ENCODE results near the gene CTSH. TPM values are rescaled to one million over a fixed set of nuclear protein-coding genes. Genes with fewer than 3 reads are reported as not detected.

Gene CTSH
- total RNA-seq, 1 experiment from 2014 or later = 14.4 TPM

GRCh38 chr15:78977091-78977571 lies 32.3 kb upstream of the CTSH start:
- H3K4me3 Mint-ChIP-seq (ENCODE audit: unreplicated experiment) = no peak overlapping the region
- intact Hi-C loops (cut with micrococcal nuclease) = loop anchor here (5.0 kb wide), 2 partner anchors 45 to 70 kb away; no protein-coding TSS in a partner anchor
- H3K36me3 Mint-ChIP-seq (ENCODE audit: insufficient read depth, unreplicated experiment) = no peaks in the 10 kb centered on the region

GRCh38 chr15:78976691-78977090 lies 31.8 kb upstream of the CTSH start:
- peaks cover 7% of the 10 kb centered on the region for H3K4me1 Mint-ChIP-seq (ENCODE audit: insufficient read depth, unreplicated experiment)
- no peaks in the 10 kb centered on the region for H3K36me3 Mint-ChIP-seq (ENCODE audit: insufficient read depth, unreplicated experiment)
- H3K27ac Mint-ChIP-seq (ENCODE audit: low read depth, unreplicated experiment) = no peak overlapping the region
- no peaks in the 10 kb centered on the region for H3K9me3 Mint-ChIP-seq (ENCODE audit: unreplicated experiment)
- no peak for DNase-seq (ENCODE audit: unreplicated experiment)
- intact Hi-C loops (cut with micrococcal nuclease) = loop anchor here (5.0 kb wide), 2 partner anchors 44 to 69 kb away; no protein-coding TSS in a partner anchor
- TF ChIP-seq, protein P1, sequence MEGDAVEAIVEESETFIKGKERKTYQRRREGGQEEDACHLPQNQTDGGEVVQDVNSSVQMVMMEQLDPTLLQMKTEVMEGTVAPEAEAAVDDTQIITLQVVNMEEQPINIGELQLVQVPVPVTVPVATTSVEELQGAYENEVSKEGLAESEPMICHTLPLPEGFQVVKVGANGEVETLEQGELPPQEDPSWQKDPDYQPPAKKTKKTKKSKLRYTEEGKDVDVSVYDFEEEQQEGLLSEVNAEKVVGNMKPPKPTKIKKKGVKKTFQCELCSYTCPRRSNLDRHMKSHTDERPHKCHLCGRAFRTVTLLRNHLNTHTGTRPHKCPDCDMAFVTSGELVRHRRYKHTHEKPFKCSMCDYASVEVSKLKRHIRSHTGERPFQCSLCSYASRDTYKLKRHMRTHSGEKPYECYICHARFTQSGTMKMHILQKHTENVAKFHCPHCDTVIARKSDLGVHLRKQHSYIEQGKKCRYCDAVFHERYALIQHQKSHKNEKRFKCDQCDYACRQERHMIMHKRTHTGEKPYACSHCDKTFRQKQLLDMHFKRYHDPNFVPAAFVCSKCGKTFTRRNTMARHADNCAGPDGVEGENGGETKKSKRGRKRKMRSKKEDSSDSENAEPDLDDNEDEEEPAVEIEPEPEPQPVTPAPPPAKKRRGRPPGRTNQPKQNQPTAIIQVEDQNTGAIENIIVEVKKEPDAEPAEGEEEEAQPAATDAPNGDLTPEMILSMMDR (IDR thresholded peaks at IDR 0.05; ENCODE audit: unreplicated experiment) = no peak
- no peak overlapping the region for H3K4me3 Mint-ChIP-seq (ENCODE audit: unreplicated experiment)
- no peaks in the 10 kb centered on the region for H3K27me3 Mint-ChIP-seq (ENCODE audit: insufficient read depth, unreplicated experiment)
- ChIA-PET POLR2A (no interaction called here), CTCF (interaction anchor here (1.4 kb wide), 1 partner anchor 70 kb away, joined by 5 read pairs; no protein-coding TSS in a partner anchor)
- BruUV-seq (replicated peaks) = no TSS peak

More at GRCh38 chr15:78977091-78977571, 32.3 kb upstream of the CTSH start:
- TF ChIP-seq, protein P1 (IDR thresholded peaks at IDR 0.05; ENCODE audit: unreplicated experiment) = no peak
- ChIA-PET POLR2A (no interaction called here), CTCF (interaction anchor here (0.8 to 1.4 kb wide), 2 partner anchors 70 to 116 kb away, joined by 4 to 5 read pairs; no protein-coding TSS in a partner anchor)
- H3K27ac Mint-ChIP-seq (ENCODE audit: low read depth, unreplicated experiment) = no peak overlapping the region
- no peaks in the 10 kb centered on the region for H3K27me3 Mint-ChIP-seq (ENCODE audit: insufficient read depth, unreplicated experiment)
- no TSS peak for BruUV-seq (replicated peaks)
- H3K4me1 Mint-ChIP-seq (ENCODE audit: insufficient read depth, unreplicated experiment) = peaks cover 7% of the 10 kb centered on the region
- DNase-seq (ENCODE audit: unreplicated experiment) = no peak
- H3K9me3 Mint-ChIP-seq (ENCODE audit: unreplicated experiment) = no peaks in the 10 kb centered on the region

GRCh38 chr15:78974272-78974918 lies 29.5 kb upstream of the CTSH start:
- Mint-ChIP-seq H3K36me3 (ENCODE audit: insufficient read depth, unreplicated experiment) (no peaks in the 10 kb centered on the region), H3K4me1 (ENCODE audit: insufficient read depth, unreplicated experiment) (peaks cover 7% of the 10 kb centered on the region), H3K4me3 (ENCODE audit: unreplicated experiment) (no peak overlapping the region), H3K27ac (ENCODE audit: low read depth, unreplicated experiment) (no peak overlapping the region), H3K9me3 (ENCODE audit: unreplicated experiment) (no peaks in the 10 kb centered on the region), H3K27me3 (ENCODE audit: insufficient read depth, unreplicated experiment) (no peaks in the 10 kb centered on the region)
- TF ChIP-seq, protein P1 (IDR thresholded peaks at IDR 0.05; ENCODE audit: unreplicated experiment) = no peak
- no TSS peak for BruUV-seq (replicated peaks)
- ChIA-PET POLR2A (interaction anchor here (0.7 kb wide), 1 partner anchor 13 kb away, joined by 3 read pairs; no protein-coding TSS in a partner anchor), CTCF (no interaction called here)
- no peak for DNase-seq (ENCODE audit: unreplicated experiment)
- intact Hi-C loops (cut with micrococcal nuclease) = no loop called here

GRCh38 chr15:78969687-78970349 lies 25.0 kb upstream of the CTSH start:
- Mint-ChIP-seq H3K9me3 (ENCODE audit: unreplicated experiment) (no peaks in the 10 kb centered on the region), H3K27ac (ENCODE audit: low read depth, unreplicated experiment) (no peak overlapping the region), H3K4me1 (ENCODE audit: insufficient read depth, unreplicated experiment) (no peaks in the 10 kb centered on the region), H3K36me3 (ENCODE audit: insufficient read depth, unreplicated experiment) (no peaks in the 10 kb centered on the region), H3K4me3 (ENCODE audit: unreplicated experiment) (no peak overlapping the region), H3K27me3 (ENCODE audit: insufficient read depth, unreplicated experiment) (no peaks in the 10 kb centered on the region)
- ChIA-PET CTCF (interaction anchor here (0.6 to 1.2 kb wide), 4 partner anchors 10 to 212 kb away, joined by 3 to 6 read pairs (median 4); no protein-coding TSS in a partner anchor), POLR2A (interaction anchor here (0.6 kb wide), 1 partner anchor 730 kb away, joined by 3 read pairs; no protein-coding TSS in a partner anchor)
- TF ChIP-seq, protein P1 (IDR thresholded peaks at IDR 0.05; ENCODE audit: unreplicated experiment) = no peak
- intact Hi-C loops (cut with micrococcal nuclease) = no loop called here
- no peak for DNase-seq (ENCODE audit: unreplicated experiment)
- no TSS peak for BruUV-seq (replicated peaks)

All from MCF 10A (cell line).